K562 treated with DMSO at 1 percent for 12 hours (cell line): Measurements from ENCODE around the gene TMEM145. TPM values are rescaled to one million over a fixed set of nuclear protein-coding genes. Genes with fewer than 3 reads are reported as not detected.

Experiments
- total RNA-seq: library from RNA; unstranded; fragments of 300-600 nt; gene quantifications from 2 replicates; pipeline ENCODE4 v1.2.3, GENCODE V29; 2022; ENCODE audit not compliant: insufficient read depth

Gene TMEM145
- total RNA-seq, result 0.69 TPM in 1 of 2 replicates, not detected in the other

DNA sequence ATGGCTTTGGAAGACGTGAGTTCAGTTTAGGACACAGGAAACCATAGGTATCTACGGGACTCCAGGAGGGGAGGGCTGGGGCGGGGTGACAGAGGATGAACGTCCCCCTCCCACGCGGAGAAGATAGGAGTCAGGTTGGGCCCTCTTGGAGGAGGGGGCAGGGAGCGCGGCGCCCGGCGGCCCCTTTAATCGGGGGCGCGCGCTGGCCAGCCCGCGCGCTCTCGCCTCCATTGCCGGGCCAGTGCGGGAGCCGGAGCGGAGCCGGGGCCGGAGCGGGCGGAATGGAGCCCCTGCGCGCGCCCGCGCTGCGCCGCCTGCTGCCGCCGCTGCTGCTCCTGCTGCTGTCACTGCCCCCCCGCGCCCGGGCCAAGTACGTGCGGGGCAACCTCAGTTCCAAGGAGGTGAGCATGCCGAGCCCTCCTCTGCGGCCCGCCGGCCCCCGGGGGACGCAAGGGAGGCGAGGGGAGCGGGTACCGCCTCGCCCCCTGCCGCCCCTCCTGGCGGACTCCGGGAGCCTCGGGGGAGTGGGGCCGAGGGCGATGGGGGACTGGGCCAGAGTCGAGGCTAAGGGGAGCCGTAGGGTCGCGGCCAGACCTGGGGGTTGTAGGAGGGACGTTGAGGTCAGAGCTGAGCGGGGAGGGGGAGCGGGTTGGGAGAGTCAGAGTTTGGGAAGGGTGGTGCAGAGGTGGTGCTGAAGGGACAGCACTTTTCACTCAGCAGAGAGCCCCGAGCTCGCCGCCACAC is at the start of gene TMEM145:
TSS of gene TMEM145 (plus strand) at position 214 of the 744 bp plus-strand sequence. CDS start at position 282, 68 bp downstream.

GRCh38 chr19:42268704-42269477 is 44.2 kb upstream of the TMEM145 start, which contains the start of gene CIC:
Gene CIC (plus strand): TSS chr19:42269252. CDS start chr19:42271784, 2,532 bp downstream.

DNA sequence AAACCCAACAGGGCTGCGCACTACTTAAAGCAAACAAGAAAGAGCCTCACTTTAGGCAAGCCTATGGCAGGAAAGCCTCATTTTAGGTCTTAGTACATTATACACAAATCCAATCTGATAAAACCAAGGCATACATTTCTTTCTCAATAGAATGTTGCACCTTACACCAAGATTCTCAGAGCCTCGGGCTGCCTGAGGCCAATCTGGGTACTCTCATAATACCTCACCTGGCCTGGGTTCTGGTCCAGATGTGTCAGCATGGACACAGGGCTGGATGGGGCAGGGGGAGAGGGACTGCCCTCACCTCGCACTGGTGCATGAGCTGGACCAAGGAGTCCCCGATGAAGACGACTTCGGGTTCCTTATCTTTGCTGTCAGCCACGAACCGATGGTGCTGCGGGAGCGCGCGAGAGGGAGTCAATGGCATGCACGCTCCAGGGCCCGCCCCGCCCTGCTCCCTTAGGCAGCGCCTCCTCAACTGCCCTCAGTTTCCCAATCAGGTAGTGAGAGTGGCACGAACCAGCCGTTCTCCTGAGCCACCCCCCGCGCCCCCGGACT is 11.4 kb upstream of the TMEM145 start, which contains the start of gene PRR19:
TSS of gene PRR19 (plus strand) at position 487 of the 558 bp plus-strand sequence. CDS start 7,453 bp downstream, outside the sequence.

DNA sequence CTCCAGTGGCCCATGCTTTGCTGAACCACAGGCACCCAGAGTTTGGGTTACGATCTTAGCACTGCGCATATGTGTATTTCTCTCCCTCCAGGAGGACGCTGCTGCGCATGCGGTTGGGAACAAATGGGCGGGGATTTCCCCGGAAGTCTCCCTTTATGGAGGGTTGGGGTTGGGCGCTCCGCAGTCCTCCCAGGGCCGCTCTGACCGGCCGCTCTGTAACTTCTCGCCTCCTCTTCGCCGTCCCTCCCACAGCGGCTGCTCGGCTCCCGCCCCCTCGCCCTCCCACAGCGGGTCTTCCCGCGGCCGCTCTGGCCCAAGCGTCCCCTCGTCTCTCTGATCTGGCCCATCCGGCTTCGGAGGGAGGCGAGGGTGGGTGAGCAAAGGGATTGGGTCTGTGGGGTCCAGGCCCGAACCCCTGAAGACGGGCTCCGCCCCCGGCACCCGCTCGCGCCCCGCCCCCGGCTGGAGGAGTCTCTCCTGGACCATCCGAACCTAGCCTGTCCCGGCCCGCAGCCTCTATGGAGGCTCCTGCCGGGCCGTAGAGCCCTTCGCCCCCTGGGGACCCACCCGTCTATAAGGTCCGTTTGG is 12.3 kb downstream of the TMEM145 start, which contains the start of gene MEGF8:
TSS of gene MEGF8 (plus strand) at position 328 of the 588 bp plus-strand sequence. CDS start 609 bp downstream, outside the sequence.

Other genes starting within 250 kb of the TMEM145 start
- 2.1 and 4.2 TPM in 2 replicates for gene GRIK5, start 243.1 kb upstream of the TMEM145 start, total RNA-seq
- 16.1 and 22.8 TPM in 2 replicates for gene ZNF574, start 237.1 kb upstream of the TMEM145 start, total RNA-seq
- 0.16 and 0.28 TPM in 2 replicates for gene POU2F2, start 180.9 kb upstream of the TMEM145 start, total RNA-seq
- 43.1 and 48.3 TPM in 2 replicates for gene DEDD2, start 95.6 kb upstream of the TMEM145 start, total RNA-seq
- 6.2 and 12.9 TPM in 2 replicates for gene ZNF526, start 93.0 kb upstream of the TMEM145 start, total RNA-seq
- 61.4 and 81.1 TPM in 2 replicates for gene GSK3A, start 70.7 kb upstream of the TMEM145 start, total RNA-seq
- gene ERF, start 58.2 kb upstream of the TMEM145 start, total RNA-seq, result 31.2 and 44.7 TPM in 2 replicates
- gene CIC, start 44.1 kb upstream of the TMEM145 start, total RNA-seq, result 25.9 and 48.3 TPM in 2 replicates
- 1.7 TPM in 1 of 2 replicates, not detected in the other for gene PRR19, start 11.2 kb upstream of the TMEM145 start, total RNA-seq
- gene PAFAH1B3, start 10.7 kb upstream of the TMEM145 start, total RNA-seq, result 99.0 and 119 TPM in 2 replicates
- gene MEGF8, start 12.3 kb downstream of the TMEM145 start, total RNA-seq, result 5.6 and 18.1 TPM in 2 replicates
- gene CNFN, start 77.0 kb downstream of the TMEM145 start, total RNA-seq, result not detected in 2 replicates
- gene LIPE, start 114.1 kb downstream of the TMEM145 start, total RNA-seq, result not detected in 2 replicates
- not detected in 2 replicates for gene CXCL17, start 129.6 kb downstream of the TMEM145 start, total RNA-seq
- 0.51 and 2.5 TPM in 2 replicates for gene CEACAM1, start 215.2 kb downstream of the TMEM145 start, total RNA-seq